SK-N-SH treated with all-trans-retinoic acid at 6 μM for 48 hours (cell line): ENCODE results near the gene KIAA1671.

ENCODE experiments used
- ATAC-seq: fragments of 200-7000 bp; cut with Tn5 transposase; 3 replicates; pipeline ENCODE4 v1.9.1; 2020; ENCODE audit warnings: mild to moderate bottlenecking, moderate library complexity
- ARNTL ChIP-seq: fragments of 450-650 bp; formaldehyde crosslinking; IDR thresholded peaks from 2 replicates; pipeline ENCODE4 v1.5.0; 2020; ENCODE audit warnings: low read depth, mild to moderate bottlenecking, moderate library complexity, borderline replicate concordance
- CSDC2 ChIP-seq: fragments of 250-450 bp; sonication (Bioruptor Pico); IDR thresholded peaks from 2 replicates; pipeline ENCODE4 v1.5.0; 2020; ENCODE audit warnings: mild to moderate bottlenecking, moderate library complexity
- ESRRG ChIP-seq: fragments of 250-450 bp; sonication (Bioruptor Pico); IDR thresholded peaks from 2 replicates; pipeline ENCODE4 v1.6.1; 2021; ENCODE audit warnings: mild to moderate bottlenecking
- GLIS3 ChIP-seq: fragments of 250-450 bp; sonication (Bioruptor Pico); IDR thresholded peaks from 2 replicates; pipeline ENCODE4 v1.5.0; 2020; ENCODE audit warnings: mild to moderate bottlenecking, moderate library complexity
- ISL1 ChIP-seq: fragments of 250-450 bp; sonication (Bioruptor Pico); IDR thresholded peaks from 2 replicates; pipeline ENCODE4 v2.1.2; 2022; ENCODE audit warnings: mild to moderate bottlenecking, moderate library complexity
- OSR1 ChIP-seq: fragments of 250-450 bp; sonication (Bioruptor Pico); IDR thresholded peaks from 2 replicates; pipeline ENCODE4 v1.8.0; 2022; ENCODE audit warnings: moderate library complexity, mild to moderate bottlenecking, inconsistent platforms
- PPARA ChIP-seq: fragments of 250-450 bp; sonication (Bioruptor Pico); IDR thresholded peaks from 2 replicates; pipeline ENCODE4 v1.5.0; 2020; ENCODE audit warnings: mild to moderate bottlenecking, borderline replicate concordance
- RARB ChIP-seq: fragments of 250-450 bp; sonication (Bioruptor Pico); IDR thresholded peaks from 2 replicates; pipeline ENCODE4 v1.8.0; 2021; ENCODE audit warnings: mild to moderate bottlenecking, moderate library complexity
- SNAI2 ChIP-seq: fragments of 250-450 bp; sonication (Bioruptor Pico); IDR thresholded peaks from 2 replicates; pipeline ENCODE4 v1.5.0; 2020; ENCODE audit warnings: mild to moderate bottlenecking, moderate library complexity
- TCF4 ChIP-seq: fragments of 250-450 bp; sonication (Bioruptor Pico); IDR thresholded peaks from 2 replicates; pipeline ENCODE4 v1.8.0; 2021; ENCODE audit warnings: mild to moderate bottlenecking, moderate library complexity, borderline replicate concordance
- ZC3H10 ChIP-seq: fragments of 250-450 bp; sonication (Bioruptor Pico); IDR thresholded peaks from 2 replicates; pipeline ENCODE4 v1.5.1; 2021; ENCODE audit warnings: mild to moderate bottlenecking, moderate library complexity
- ZFP30 ChIP-seq: fragments of 450-650 bp; formaldehyde crosslinking; IDR thresholded peaks from 2 replicates; pipeline ENCODE4 v1.5.0; 2022; ENCODE audit warnings: mild to moderate bottlenecking, moderate library complexity
- ZNF70 ChIP-seq: fragments of 450-650 bp; formaldehyde crosslinking; IDR thresholded peaks from 2 replicates; pipeline ENCODE4 v1.5.0; 2020; ENCODE audit warnings: mild to moderate bottlenecking, moderate library complexity
- ZNF8 ChIP-seq: fragments of 450-650 bp; formaldehyde crosslinking; IDR thresholded peaks from 2 replicates; pipeline ENCODE4 v1.5.0; 2020; ENCODE audit warnings: mild to moderate bottlenecking, moderate library complexity
- TF ChIP-seq, protein P1 (sequence below): fragments of 250-450 bp; sonication (Bioruptor Pico); IDR thresholded peaks from 2 replicates; pipeline ENCODE4 v1.8.0; 2021; ENCODE audit warnings: low read depth, mild to moderate bottlenecking, moderate library complexity, borderline replicate concordance
- TF ChIP-seq, protein P2 (sequence below): fragments of 250-450 bp; sonication (Bioruptor Pico); IDR thresholded peaks from 2 replicates; pipeline ENCODE4 v1.8.0; 2020; ENCODE audit warnings: mild to moderate bottlenecking, moderate library complexity, borderline replicate concordance
- TF ChIP-seq, protein P3 (sequence below): fragments of 250-450 bp; sonication (Bioruptor Pico); IDR thresholded peaks from 2 replicates; pipeline ENCODE4 v1.5.1; 2021; ENCODE audit warnings: mild to moderate bottlenecking, moderate library complexity
- TF ChIP-seq, protein P4 (sequence below): fragments of 250-450 bp; sonication (Bioruptor Pico); IDR thresholded peaks from 2 replicates; pipeline ENCODE4 v1.5.0; 2020; ENCODE audit warnings: mild to moderate bottlenecking, moderate library complexity
- TF ChIP-seq, protein P5 (sequence below): fragments of 250-450 bp; sonication (Bioruptor Pico); IDR thresholded peaks from 2 replicates; pipeline ENCODE4 v1.5.1; 2020; ENCODE audit warnings: low read depth, mild to moderate bottlenecking, moderate library complexity

Gene KIAA1671

DNA sequence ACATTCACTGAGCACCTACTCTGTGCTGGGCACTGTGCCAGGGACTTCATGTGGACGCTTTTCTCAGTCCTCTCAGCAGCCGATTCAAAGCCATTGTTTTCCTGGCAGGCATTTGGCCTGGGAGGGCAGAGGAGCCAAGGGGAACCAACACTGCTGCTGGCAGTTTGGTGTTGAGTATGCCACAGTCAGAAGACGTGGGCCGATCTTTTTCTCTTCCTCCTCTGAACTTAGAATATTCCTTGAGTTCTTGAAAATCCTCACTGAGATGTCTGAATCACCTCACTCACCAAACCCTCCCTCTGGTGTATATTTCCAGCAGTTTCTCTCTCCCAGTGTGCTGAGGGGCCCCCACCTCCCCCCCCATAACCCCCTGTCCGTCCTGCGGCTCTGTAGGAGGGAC, 132.6 kb downstream of the KIAA1671 start (continued):
- TF ChIP-seq ZC3H10 (CRISPR knock-in tag) (no peak), CSDC2 (CRISPR knock-in tag) (no peak), ESRRG (CRISPR knock-in tag) (no peak), PPARA (CRISPR knock-in tag) (no peak)
- TF ChIP-seq, protein P1, sequence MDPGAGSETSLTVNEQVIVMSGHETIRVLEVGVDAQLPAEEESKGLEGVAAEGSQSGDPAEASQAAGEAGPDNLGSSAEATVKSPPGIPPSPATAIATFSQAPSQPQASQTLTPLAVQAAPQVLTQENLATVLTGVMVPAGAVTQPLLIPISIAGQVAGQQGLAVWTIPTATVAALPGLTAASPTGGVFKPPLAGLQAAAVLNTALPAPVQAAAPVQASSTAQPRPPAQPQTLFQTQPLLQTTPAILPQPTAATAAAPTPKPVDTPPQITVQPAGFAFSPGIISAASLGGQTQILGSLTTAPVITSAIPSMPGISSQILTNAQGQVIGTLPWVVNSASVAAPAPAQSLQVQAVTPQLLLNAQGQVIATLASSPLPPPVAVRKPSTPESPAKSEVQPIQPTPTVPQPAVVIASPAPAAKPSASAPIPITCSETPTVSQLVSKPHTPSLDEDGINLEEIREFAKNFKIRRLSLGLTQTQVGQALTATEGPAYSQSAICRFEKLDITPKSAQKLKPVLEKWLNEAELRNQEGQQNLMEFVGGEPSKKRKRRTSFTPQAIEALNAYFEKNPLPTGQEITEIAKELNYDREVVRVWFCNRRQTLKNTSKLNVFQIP (CRISPR knock-in tag): no peak
- TF ChIP-seq, protein P2, sequence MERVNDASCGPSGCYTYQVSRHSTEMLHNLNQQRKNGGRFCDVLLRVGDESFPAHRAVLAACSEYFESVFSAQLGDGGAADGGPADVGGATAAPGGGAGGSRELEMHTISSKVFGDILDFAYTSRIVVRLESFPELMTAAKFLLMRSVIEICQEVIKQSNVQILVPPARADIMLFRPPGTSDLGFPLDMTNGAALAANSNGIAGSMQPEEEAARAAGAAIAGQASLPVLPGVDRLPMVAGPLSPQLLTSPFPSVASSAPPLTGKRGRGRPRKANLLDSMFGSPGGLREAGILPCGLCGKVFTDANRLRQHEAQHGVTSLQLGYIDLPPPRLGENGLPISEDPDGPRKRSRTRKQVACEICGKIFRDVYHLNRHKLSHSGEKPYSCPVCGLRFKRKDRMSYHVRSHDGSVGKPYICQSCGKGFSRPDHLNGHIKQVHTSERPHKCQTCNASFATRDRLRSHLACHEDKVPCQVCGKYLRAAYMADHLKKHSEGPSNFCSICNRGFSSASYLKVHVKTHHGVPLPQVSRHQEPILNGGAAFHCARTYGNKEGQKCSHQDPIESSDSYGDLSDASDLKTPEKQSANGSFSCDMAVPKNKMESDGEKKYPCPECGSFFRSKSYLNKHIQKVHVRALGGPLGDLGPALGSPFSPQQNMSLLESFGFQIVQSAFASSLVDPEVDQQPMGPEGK (CRISPR knock-in tag): no peak
- TF ChIP-seq, protein P3, sequence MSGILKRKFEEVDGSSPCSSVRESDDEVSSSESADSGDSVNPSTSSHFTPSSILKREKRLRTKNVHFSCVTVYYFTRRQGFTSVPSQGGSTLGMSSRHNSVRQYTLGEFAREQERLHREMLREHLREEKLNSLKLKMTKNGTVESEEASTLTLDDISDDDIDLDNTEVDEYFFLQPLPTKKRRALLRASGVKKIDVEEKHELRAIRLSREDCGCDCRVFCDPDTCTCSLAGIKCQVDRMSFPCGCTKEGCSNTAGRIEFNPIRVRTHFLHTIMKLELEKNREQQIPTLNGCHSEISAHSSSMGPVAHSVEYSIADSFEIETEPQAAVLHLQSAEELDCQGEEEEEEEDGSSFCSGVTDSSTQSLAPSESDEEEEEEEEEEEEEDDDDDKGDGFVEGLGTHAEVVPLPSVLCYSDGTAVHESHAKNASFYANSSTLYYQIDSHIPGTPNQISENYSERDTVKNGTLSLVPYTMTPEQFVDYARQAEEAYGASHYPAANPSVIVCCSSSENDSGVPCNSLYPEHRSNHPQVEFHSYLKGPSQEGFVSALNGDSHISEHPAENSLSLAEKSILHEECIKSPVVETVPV: no peak

DNA sequence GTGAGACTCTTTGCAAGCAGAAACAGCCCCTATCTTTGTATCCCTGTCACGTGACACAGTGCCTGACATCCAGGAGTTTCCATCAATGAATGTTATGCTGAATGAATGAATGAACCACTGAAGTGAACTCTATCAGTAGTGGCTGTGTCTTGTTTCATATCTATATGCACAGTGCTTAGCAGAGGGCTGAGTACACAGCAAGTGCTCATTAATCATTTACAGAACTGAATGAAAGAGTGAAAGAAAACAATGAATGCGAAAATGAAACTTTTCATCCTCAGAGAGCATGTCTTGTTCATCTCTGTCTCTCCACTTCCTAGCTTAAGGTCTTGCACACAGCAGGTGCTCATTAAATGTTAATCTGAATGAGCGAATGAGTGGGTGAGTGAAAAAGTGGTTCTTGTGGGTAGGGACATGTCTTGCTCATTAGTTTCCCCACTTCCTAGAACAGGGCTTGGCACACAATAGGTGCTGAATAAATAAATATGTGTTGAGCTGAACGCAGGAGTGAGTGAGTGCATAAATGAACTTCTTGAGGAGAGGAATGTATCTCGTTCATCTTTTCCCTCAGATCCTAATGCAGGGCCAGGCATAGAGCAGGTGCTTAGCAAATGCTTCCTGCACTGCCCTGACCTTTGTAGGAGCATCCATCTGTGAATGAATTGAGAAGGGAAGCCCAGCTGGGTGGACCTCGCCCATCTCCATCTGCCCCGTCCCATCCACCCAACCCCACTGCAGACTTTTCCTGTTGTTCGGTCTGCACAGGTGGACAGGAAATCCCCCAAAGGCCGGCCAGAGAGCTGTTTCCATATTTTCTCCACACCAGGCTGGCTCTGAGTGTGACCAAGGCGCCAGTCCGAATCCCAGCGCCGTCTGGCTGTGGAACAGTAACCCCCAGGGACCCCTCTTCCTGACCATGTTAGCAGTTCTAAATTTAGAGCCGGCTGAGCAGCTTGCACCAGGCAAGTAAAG, 133.7 kb downstream of the KIAA1671 start:
- no peak for TF ChIP-seq RARB (CRISPR knock-in tag)
- TF ChIP-seq ESRRG (CRISPR knock-in tag): no peak
- no peak for TF ChIP-seq ARNTL
- TF ChIP-seq TCF4 (CRISPR knock-in tag): no peak
- TF ChIP-seq OSR1 (CRISPR knock-in tag): no peak
- no peak for TF ChIP-seq SNAI2
- TF ChIP-seq, protein P1 (CRISPR knock-in tag): no peak
- TF ChIP-seq, protein P3: no peak
- TF ChIP-seq, all 23 proteins: peak for 0
- ATAC-seq: no peak

DNA sequence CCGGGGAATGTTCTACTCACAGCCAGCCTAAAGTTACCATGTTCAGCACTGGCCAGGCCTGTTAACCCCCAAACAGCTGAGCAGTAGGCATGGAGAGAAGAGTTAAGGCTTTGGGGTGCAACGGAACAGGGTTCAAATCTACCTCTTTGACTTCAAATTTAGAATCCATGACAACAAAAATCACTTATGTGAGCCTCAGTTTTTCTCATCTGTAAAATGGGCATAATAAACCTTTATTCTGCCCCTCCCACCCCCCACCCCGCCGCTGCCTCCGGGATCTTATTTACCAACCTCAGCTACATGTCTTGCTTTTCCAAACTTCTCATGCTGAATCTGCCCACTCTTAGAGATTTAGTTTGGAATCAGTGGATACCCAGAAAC, 134.4 kb downstream of the KIAA1671 start:
- no peak for ATAC-seq
- TF ChIP-seq, protein P4, sequence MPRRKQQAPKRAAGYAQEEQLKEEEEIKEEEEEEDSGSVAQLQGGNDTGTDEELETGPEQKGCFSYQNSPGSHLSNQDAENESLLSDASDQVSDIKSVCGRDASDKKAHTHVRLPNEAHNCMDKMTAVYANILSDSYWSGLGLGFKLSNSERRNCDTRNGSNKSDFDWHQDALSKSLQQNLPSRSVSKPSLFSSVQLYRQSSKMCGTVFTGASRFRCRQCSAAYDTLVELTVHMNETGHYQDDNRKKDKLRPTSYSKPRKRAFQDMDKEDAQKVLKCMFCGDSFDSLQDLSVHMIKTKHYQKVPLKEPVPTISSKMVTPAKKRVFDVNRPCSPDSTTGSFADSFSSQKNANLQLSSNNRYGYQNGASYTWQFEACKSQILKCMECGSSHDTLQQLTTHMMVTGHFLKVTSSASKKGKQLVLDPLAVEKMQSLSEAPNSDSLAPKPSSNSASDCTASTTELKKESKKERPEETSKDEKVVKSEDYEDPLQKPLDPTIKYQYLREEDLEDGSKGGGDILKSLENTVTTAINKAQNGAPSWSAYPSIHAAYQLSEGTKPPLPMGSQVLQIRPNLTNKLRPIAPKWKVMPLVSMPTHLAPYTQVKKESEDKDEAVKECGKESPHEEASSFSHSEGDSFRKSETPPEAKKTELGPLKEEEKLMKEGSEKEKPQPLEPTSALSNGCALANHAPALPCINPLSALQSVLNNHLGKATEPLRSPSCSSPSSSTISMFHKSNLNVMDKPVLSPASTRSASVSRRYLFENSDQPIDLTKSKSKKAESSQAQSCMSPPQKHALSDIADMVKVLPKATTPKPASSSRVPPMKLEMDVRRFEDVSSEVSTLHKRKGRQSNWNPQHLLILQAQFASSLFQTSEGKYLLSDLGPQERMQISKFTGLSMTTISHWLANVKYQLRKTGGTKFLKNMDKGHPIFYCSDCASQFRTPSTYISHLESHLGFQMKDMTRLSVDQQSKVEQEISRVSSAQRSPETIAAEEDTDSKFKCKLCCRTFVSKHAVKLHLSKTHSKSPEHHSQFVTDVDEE (CRISPR knock-in tag): no peak
- TF ChIP-seq ZNF70 (CRISPR knock-in tag): no peak
- TF ChIP-seq ESRRG (CRISPR knock-in tag): no peak
- TF ChIP-seq, protein P2 (CRISPR knock-in tag): no peak
- TF ChIP-seq GLIS3: no peak
- TF ChIP-seq ISL1 (CRISPR knock-in tag): no peak
- TF ChIP-seq ZNF8 (CRISPR knock-in tag): no peak
- no peak for TF ChIP-seq ARNTL
- no peak for TF ChIP-seq PPARA (CRISPR knock-in tag)
- TF ChIP-seq TCF4 (CRISPR knock-in tag): no peak
- no peak for TF ChIP-seq RARB (CRISPR knock-in tag)
- TF ChIP-seq, protein P5, sequence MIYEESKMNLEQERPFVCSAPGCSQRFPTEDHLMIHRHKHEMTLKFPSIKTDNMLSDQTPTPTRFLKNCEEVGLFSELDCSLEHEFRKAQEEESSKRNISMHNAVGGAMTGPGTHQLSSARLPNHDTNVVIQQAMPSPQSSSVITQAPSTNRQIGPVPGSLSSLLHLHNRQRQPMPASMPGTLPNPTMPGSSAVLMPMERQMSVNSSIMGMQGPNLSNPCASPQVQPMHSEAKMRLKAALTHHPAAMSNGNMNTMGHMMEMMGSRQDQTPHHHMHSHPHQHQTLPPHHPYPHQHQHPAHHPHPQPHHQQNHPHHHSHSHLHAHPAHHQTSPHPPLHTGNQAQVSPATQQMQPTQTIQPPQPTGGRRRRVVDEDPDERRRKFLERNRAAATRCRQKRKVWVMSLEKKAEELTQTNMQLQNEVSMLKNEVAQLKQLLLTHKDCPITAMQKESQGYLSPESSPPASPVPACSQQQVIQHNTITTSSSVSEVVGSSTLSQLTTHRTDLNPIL: no peak
- TF ChIP-seq, protein P1 (CRISPR knock-in tag): no peak
- no peak for TF ChIP-seq ZFP30 (CRISPR knock-in tag)
